Testis (tissue), 2 donors: ENCODE data around the gene OR9Q1.

Experiments used
- CTCF ChIP-seq, 3 experiments: fragments of 450-650 bp in 2 of 3; fragments of 200-600 bp in 1 of 3; sonication (generic) in 1 of 3; IDR thresholded peaks; one replicate each; pipeline ENCODE4 v1.5.1; 2016 to 2019; ENCODE audit warnings: antibody characterized with exemption in 3 of 3, mild to moderate bottlenecking in 2 of 3, moderate library complexity in 1 of 3
- POLR2A ChIP-seq: fragments of 450-650 bp; IDR thresholded peaks from one replicate; pipeline ENCODE4 v1.6.1; 2017; ENCODE audit warnings: antibody characterized with exemption, mild to moderate bottlenecking, moderate library complexity

- TF ChIP-seq CTCF (IDR thresholded peaks at IDR 0.05) = no peak
- no peak for TF ChIP-seq POLR2A
Observed at GRCh38 chr11:57974132-57974531, 49.5 kb upstream of the OR9Q1 start.
